ENCODE results near the gene GATA3.
A peak's percentile ranks its signal among the peaks of the same experiment; 100 is the strongest.

- TF ChIP-seq EZH2 (IDR thresholded peaks at IDR 0.05; ENCODE audit: insufficient read depth, low read length) (peak; percentile 84), CTCF (IDR thresholded peaks at IDR 0.05; ENCODE audit: insufficient read depth, low read depth, low read length) (no peak)
Observed at GRCh38 chr10:8054494-8055407, at the start of gene GATA3.
